GM12873 (cell line): Measurements from ENCODE around the gene FIGLA.

Experiments used
- CTCF ChIP-seq: IDR thresholded peaks from 2 replicates; pipeline ENCODE4 v1.5.1; 2012; ENCODE audit warnings: low read depth, mild to moderate bottlenecking, moderate library complexity, low read length, control low read depth; ENCODE audit not compliant: insufficient read depth; ENCODE audit errors: missing control alignments

The FIGLA gene

GRCh38 chr2:70757360-70757759, 33.1 kb downstream of the FIGLA start:
- TF ChIP-seq CTCF = no peak

GRCh38 chr2:70756128-70756527, 34.3 kb downstream of the FIGLA start:
- no peak for TF ChIP-seq CTCF

- no peak for TF ChIP-seq CTCF
Measured at GRCh38 chr2:70753902-70754301, 36.5 kb downstream of the FIGLA start.

GRCh38 chr2:70753031-70753430, 37.4 kb downstream of the FIGLA start:
- TF ChIP-seq CTCF = no peak

GRCh38 chr2:70752396-70752795, 38.0 kb downstream of the FIGLA start:
- TF ChIP-seq CTCF = no peak

GRCh38 chr2:70751881-70752280, 38.6 kb downstream of the FIGLA start:
- TF ChIP-seq CTCF = no peak

- no peak for TF ChIP-seq CTCF
Measured at GRCh38 chr2:70750320-70750719, 40.1 kb downstream of the FIGLA start.

- no peak for TF ChIP-seq CTCF
Measured at GRCh38 chr2:70748002-70748784, 42.2 kb downstream of the FIGLA start.
